GM18499 (cell line): Measurements from ENCODE around the gene PRDM7.
"Not testable (repeated sequence)": the region's sequence is repeated elsewhere in the genome, so short reads cannot be mapped to it uniquely, and the experiment has no call there.

ENCODE experiments used
- ATAC-seq: cut with Tn5 transposase; IDR thresholded peaks from one replicate; pipeline ENCODE4 v1.9.1; 2021; ENCODE audit warnings: moderate number of reproducible peaks; ENCODE audit not compliant: insufficient read depth, unreplicated experiment

Gene PRDM7

DNA sequence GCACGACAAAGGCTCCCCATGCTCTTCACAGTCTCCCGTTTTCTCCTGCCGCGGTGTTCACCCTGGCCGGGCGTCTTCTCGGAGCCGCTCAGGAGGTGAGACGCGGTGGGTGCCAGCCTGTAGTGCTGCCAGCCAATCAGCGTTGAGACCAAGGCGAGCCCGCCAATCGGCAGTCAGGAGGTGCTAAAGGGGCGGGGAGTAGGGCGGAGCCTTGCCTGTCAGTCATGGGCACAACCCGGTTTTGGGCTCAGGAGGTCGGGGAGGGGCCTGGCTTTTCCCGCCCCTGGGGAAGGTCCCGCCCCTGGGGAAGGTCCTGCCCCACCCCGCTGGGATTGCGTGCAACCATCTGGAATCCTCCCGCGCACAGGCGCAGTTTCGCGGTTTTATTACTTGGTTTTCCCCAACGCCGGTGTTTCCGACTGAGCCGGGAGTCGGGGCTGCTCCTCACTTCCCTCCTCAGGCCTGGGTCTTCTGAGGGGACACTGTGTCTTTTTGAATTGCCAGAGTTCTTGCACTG is at the start of gene PRDM7:
Gene PRDM7, minus strand, starts transcription at position 92 of the 517 bp plus-strand sequence. CDS start 1,421 bp downstream, outside the sequence.
- peak; percentile 81 for ATAC-seq

DNA sequence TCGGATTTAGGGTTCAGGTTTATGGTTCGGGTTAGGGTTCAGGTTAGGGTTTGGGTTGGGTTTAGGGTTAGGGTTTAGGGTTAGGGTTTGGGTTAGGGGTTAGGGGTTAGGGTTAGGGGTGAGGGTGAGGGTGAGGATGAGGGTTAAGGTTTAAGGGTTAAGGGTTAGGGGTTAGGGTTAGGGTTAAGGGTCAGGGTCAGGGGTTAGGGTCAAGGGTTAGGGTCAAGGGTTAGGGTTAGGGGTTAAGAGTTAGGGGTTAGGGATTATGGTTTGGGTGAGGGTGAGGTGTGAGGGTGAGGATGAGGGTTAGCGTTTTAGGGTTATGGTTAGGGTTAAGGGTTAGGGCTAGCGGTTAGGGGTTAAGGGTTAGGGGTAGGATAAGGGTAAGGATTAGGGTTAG is 44.7 kb upstream of the PRDM7 start:
- ATAC-seq, result not testable (repeated sequence)

DNA sequence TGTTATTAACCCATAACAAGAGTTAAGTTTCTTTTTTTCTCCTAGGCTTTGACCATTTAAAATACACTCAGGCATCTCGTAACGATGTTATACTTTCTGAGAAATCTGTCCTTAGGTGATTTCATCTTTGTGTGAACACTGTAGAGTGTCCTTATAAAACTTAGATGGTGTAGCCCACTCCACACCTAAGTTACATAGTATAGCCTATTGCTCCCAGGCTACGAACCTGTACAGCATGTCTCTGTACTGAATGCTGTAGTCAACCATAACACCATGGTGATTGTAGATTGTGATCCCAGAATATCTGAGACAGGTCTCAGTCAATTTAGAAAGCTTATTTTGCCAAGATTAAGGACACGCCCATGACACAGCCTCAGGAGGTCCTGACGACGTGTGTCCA is 30.5 kb upstream of the PRDM7 start:
- not testable (repeated sequence) for ATAC-seq

DNA sequence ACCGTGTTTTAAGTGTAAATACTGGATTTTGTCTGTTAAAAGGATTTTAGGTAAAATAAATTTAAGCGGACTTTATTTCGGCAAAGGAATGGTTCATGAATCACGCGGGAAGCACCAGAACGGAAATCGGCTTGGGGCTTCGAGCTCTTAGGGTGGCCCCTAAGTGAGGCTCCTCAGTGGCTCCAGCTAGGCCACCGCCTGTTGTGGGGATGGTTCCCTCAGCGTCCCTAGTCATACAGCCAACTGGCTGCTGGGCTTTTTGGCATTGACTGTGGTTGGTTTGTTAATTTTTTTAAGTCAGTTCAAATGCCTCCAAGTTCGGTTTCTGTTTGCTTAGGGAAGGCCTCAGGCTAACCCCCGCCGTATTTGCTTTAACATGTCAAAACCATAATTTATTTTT is 29.9 kb upstream of the PRDM7 start:
- not testable (repeated sequence) for ATAC-seq

DNA sequence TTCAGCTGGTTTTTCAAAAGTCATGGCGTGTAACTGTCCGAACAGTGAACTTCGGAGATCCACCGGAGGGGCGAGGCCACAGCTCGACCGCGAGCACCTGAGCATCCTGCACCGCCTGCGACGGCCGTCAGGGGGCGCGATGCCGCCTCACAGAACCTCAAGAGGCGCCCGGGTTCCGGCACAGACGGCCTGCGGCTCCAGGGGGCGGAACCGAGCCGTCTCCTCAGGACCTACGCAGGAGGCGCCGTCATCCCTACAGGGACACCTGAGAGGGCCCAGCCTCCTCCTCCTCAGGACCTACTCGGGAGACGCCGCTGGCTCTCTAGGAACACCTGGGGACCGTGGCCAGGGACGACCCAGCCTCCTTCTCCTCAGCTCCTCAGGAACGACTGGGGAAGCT is 29.1 kb upstream of the PRDM7 start:
- not testable (repeated sequence) for ATAC-seq

DNA sequence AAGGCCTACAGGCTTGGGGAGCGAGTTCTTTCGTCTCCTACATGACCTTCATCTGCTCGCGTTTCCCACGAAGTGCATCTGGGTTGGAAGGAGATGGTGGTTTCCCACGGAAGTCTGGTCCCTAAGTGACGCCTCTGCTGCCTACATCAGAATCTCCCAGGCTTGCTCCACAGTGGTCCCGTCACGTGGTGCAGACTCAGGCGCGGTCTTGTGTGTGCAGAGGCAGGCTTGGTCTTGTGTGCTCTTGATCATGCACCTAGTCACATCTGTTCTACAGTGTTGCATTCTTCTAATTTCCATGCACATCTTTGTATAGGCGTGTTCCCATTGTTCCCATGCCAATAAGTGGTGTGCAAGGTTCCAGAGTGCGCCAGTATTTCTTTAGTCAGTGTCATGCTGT is 27.6 kb upstream of the PRDM7 start:
- not testable (repeated sequence) for ATAC-seq

DNA sequence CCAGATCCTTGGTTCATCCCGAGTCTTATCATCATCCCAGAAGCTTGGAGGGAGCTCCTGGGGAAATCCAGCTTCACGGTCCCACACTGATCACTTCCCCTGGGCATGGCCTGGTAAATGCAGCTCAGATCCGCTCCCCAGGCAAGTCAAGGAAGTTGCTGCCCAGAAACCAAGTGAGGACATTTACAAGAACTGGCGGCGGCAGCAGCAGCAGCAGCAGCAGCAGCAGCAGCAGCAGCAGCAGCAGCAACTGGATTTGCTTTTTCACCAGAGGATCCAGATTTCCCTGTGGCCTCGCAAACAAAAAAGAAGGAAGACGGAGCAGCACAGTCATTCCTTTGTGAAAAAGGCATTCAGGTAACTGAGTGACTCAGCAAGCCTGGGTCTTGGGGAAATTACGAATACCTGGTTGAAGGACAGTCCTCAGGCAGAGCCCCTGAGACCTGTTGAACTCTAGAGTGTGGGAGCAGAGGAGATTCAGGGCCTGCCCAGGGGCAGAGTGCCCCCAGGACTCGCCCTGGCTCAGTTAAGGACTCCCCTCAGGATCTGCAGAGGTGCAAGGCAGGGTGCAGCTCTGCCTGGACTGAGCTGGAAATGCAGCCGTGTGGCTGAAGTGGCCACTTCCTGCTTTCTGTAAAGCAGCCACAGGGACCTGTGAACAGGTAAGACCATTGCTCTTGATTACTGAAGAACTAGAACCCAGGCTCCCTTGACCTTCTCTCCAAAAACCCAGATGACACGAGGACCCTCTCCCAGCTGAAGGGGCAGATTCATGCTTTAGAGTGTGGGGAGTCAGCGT is 25.2 kb upstream of the PRDM7 start:
- not testable (repeated sequence) for ATAC-seq

DNA sequence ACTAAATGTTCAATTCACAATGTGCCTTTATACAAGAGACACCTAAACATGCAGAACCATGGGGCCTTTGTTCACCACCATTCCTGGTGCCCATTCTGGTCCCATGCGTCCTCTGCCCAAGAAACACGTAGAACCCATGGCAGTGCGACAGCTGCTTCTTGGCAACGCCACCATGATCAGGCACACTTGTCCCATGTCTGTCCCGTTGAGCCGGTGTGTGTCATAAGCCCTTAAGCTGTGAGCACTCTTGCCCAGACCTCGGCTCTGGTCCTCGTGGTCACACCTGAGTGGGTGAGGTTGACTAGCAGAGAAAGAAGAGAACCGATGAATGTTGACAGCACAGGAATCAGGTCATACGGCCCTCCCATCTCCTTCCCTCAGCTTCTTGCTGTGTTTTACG is 24.2 kb upstream of the PRDM7 start:
- not testable (repeated sequence) for ATAC-seq

DNA sequence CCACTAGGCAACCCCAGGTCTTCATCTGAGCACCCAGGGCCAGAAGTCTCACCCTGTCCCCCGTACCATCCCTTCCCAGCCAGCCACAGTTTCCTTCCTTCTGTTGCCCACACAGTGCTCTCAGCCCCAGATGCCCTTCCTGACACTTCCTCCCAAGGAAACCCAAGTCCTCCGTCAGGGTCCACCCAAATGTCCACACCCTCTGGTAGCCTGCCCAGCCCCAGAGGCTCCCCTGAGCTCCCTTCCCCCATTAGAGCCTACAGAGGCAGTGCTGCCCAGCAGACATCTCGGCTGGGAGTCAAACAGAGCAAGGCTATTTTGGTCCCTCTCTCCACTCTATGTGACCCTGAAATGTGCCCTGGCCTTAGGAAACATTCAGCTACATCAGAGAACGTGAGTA is 23.7 kb upstream of the PRDM7 start:
- not testable (repeated sequence) for ATAC-seq

DNA sequence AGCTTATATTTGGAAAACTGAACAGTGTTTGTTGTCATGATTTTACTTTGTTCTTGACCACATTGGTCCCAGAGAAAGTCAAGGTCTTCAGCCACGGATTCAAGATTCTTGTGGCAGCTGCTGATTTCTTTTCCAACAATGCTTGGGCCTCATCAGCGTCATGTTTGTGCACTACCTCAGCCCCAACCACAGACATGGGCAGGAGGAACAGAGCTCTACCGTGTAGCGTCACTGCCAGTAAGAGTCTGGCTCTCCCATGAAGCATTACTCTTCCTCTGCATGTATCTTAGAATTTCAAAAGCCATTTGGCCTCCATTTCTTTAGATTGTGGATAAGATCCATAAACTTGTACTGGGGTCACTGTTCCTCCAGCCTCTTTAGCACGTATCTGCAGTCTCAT is 23.1 kb upstream of the PRDM7 start:
- ATAC-seq, result not testable (repeated sequence)

DNA sequence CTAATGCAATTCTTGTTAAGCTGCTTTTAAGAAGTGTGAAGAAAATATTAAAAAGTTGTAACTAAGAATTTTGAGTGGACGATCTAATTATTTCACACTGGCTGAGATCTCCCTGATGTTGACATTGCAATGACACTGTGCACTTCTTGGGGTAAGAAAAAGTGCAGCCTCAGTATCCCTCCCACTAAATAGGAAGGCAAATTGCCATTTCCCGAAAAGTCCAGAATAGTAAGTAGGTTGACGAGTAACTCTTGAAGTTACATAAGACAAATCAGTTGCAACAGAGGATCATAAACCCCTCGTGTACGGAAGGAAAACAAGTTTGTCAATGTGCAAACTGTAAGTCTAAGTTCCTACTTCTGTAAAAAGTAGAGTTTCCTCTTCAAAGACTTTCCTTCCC is 21.8 kb upstream of the PRDM7 start:
- not testable (repeated sequence) for ATAC-seq

DNA sequence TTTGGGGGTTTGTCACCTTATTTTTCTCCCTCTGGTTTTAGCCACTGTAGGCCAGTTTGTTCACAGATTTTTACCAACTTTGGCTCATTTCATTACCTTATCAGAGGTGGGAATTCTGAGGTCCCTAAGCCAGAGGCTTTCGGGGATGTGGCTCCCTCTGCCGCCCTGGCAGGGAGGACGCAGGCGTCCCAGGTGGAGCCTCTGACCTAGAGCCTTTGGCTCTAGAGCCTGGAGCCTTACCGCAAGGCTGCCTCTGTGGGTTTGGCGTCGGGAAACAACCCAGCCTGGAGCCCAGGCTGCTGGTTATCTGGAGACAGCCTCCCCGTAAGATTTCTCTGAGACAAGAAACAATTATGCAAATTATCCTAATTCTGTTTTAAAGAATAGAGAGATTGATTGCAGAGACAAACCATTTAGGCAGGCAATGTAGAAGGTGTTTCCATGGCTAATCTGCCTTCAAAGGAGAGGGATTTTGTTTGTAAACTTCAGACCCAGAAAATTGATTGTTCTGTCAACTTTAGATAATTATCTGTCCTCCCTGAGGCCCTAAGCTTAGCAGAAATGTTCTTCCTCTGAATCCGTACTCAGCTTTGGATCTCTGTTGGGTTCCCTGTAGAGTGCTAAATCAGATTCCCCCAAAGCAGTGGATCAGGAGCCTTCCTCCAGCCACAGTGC is 20.0 kb upstream of the PRDM7 start:
- not testable (repeated sequence) for ATAC-seq

DNA sequence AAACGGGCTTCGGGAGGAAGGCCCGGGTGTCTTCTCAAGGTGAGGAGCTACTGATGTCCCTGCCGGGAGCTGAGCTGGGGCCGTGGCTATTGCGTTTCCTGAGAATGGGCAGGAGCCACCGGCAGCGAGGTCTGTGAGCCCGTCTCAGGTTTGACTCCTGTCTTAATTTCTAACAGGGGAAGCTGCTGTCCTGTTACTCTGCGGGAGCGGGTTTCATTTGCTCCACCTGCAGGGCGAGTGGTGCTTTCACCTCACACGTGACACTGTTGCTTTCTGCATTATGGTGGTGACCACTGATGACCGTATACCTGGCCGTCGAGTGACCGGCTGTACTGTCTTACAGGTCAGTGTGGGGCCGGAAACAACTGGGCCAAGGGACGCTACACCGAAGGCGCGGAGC is 17.7 kb upstream of the PRDM7 start:
- ATAC-seq, result not testable (repeated sequence)

DNA sequence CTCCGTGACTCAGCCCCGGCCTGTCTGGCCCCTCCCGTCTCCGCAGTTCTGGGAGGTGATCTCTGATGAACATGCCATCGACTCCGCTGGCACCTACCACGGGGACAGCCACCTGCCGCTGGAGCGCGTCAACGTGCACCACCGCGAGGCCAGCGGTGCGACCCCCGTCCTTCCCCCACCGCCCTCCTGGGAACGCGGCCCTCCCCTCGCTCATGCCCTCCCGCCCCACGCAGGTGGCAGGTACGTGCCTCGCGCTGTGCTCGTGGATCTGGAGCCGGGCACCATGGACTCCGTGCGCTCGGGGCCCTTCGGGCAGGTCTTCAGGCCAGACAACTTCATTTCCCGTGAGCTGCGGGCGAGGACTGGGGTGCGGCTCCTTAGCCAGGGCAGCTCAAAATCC is 17.2 kb upstream of the PRDM7 start:
- not testable (repeated sequence) for ATAC-seq

DNA sequence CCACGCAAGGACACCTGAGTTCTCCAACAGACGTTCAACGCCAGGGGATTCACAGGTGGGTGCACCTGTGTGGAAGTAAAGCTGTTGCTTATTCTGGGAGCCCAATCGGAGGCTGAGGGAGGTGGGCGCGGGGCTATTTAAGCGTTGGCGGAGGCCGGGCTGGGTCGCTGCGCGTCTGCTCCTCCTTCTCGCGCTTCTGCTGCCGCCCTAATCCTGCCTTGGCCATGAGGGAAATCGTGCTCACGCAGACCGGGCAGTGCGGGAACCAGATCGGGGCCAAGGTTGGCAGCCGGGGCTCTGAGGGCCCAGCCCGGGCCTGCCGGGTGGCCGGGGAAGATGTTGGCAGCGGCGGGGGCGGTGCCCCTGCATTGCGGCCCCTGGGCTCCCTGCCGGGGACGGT is 16.7 kb upstream of the PRDM7 start:
- ATAC-seq, result not testable (repeated sequence)

DNA sequence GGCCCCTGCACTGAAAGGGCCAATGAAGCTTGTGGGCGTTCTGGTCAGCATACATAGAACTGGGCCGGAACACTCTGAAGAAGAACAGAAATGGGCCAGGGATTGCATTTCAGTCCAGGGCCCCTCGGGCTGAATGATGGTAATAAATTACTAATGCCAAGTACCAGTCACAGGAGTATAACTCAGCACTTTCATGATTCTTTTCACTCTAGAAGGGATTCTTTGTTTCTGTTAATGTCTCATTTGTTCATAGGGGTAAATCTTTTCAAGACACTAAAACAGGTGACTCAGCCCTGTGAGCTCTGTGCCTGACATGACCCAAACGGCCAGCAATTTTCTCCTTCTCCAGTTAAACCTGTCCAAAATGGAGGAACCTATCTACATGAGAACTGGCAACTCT is 15.7 kb upstream of the PRDM7 start:
- not testable (repeated sequence) for ATAC-seq

DNA sequence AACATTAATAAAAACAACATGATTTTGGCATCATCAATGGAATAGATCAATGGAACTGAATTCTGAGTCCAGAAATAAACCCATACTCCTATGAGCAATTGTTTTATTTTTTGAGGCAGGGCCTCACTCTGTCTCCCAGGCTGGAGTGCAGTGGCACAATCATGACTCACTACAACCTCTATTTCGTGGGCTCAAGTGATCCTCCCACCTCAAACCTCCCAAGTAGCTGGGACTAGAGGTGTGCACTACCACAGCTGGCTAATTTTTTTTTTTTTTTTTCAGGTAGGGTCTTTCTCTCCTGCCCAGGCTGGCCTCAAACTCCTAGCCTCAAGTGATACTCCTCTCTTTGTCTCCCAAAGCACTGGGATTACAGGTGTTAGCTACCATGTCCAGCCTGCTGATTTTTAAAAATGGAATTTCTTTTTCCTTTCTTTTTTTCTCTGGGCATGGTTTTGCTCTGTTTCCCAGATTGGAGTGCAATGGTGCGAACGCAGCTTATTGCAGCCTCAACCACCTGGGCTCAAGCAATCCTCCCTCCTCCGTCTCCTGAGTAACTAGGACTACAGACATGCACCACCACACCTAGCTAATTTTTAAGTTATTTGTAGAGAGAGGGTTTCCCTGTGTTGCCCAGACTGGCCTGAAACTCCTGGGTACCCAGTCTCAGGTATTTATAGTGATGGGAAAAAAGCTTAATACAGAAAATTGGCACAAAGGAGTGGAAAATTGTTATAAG is 7.3 kb upstream of the PRDM7 start:
- no peak for ATAC-seq

DNA sequence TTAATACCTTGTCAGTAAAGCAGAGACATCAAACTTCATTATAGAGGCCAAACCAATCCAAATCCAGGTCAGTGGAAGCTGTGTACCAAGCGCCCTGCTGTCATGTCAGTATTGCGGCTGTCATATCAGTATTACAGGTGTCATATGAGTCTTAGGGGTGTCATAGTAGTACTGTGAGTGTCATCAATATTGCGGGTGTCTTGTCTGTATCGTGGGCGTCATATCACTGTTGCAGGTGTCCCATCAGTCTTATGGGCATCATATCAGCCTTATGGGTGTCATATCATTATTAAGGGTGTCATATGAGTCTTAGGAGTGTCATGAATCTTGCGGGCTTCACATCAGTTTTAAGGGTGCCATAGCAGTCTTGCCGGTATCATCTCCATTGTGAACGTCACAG is 6.0 kb upstream of the PRDM7 start:
- no peak for ATAC-seq

DNA sequence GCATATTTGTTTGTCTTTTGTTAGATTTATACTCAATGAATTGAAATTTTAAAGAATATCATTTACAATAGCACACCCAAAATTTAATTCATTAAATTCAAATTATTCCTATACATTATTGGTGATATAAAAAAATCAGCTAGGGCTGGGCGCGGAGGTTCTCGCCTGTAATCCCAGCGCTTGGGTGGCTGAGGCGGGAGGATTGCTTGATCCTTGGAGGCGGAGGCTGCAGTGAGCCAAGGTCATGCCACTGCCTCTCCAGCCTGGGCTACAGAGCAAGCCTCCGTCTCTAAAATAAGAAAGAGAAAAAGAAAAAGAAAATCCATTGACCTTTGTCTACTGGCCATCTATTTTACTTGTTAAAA is 4.5 kb upstream of the PRDM7 start:
- ATAC-seq, result no peak

DNA sequence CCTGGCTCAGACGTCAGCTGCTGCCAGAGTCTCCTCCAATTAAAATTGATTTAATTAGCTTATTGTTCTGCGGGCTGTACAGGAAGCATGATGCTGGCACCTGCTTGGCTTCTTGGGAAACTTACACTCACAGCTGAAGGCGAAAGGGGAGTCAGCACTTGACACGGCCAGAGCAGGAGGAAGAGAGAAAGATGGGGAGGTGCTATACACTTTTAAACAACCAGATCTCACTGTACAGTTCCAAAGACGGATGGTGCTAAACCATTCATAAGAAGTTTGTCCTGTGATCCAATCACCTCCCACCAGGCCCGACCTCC is 1.4 kb upstream of the PRDM7 start:
- no peak for ATAC-seq
